Heart left ventricle (tissue), 16 donors: ENCODE results near the gene ICOSLG. TPM values are rescaled to one million over a fixed set of nuclear protein-coding genes. Genes with fewer than 3 reads are reported as not detected.
"Not testable (repeated sequence)": the region's sequence is repeated elsewhere in the genome, so short reads cannot be mapped to it uniquely, and the experiment has no call there.

ENCODE experiments used
- ATAC-seq, 4 donors: fragments of 200-7000 bp; cut with Tn5 transposase; one replicate each; pipeline ENCODE4 v1.9.1; 2020 to 2022; ENCODE audit warnings: moderate library complexity in 4 of 4, mild to moderate bottlenecking in 3 of 4, moderate number of reproducible peaks in 1 of 4
- DNase-seq, 5 donors: peaks; one replicate each; pipeline ENCODE4 v3.0.0-alpha.2; 2020
- H3K27ac ChIP-seq, 12 donors: fragments of 200-600 bp; sonication (generic) in 4 of 12; one replicate each; pipeline versions ENCODE4 v1.5.0 to v1.8.0; 2016 to 2022; ENCODE audit warnings: mild to moderate bottlenecking in 2 of 12
- H3K27me3 ChIP-seq, 9 donors: fragments of 200-600 bp; sonication (generic) in 2 of 9; one replicate each; pipeline versions ENCODE4 v1.5.1 to v1.8.0; 2016 to 2022; ENCODE audit warnings: mild to moderate bottlenecking in 3 of 9
- H3K36me3 ChIP-seq, 9 donors: fragments of 200-600 bp; sonication (generic) in 2 of 9; one replicate each; pipeline versions ENCODE4 v1.5.0 to v1.8.0; 2018 to 2022; ENCODE audit warnings: mild to moderate bottlenecking in 2 of 9
- H3K4me1 ChIP-seq, 12 donors: fragments of 200-600 bp; sonication (generic) in 4 of 12; one replicate each; pipeline versions ENCODE4 v1.5.0 to v1.8.0; 2016 to 2022; ENCODE audit warnings: mild to moderate bottlenecking in 3 of 12
- H3K4me3 ChIP-seq, 12 donors: fragments of 200-600 bp; sonication (generic) in 4 of 12; one replicate each; pipeline versions ENCODE4 v1.5.0 to v1.8.0; 2017 to 2022; ENCODE audit warnings: mild to moderate bottlenecking in 9 of 12, moderate library complexity in 4 of 12
- H3K9me3 ChIP-seq, 12 donors: fragments of 200-600 bp; sonication (generic) in 4 of 12; one replicate each; pipeline versions ENCODE4 v1.5.0 to v1.8.0; 2016 to 2022; ENCODE audit warnings: mild to moderate bottlenecking in 1 of 12
- POLR2A ChIP-seq, 2 donors: fragments of 450-650 bp; IDR thresholded peaks; one replicate each; pipeline ENCODE4 v1.6.1; 2017; ENCODE audit warnings: antibody characterized with exemption in 2 of 2, mild to moderate bottlenecking in 2 of 2, moderate library complexity in 2 of 2
- WGBS, 4 donors: extraction: QIAGEN DNeasy Blood & Tissue Kit in 2 of 4; methylation state at CpG; one replicate each; pipeline versions ENCODE4 v1.1.5 to v1.1.7; 2013 to 2018; 5-methylcytosine and 5-hydroxymethylcytosine counted together
- intact Hi-C, 10 donors: fragments of 100-400 bp; cut with DNase I; formaldehyde crosslinking; loops; one replicate each; pipeline versions ENCODE4 v1.11.1 to v1.14.2; 2022
- polyA plus RNA-seq, 2 donors: library from polyadenylated mRNA; stranded (reverse); fragments of 200-250 nt; gene quantifications; one replicate each; pipeline ENCODE4 v1.2.3, GENCODE V29; 2013
- total RNA-seq, 9 donors: library from RNA; depleted of rRNA in 2 of 9; stranded (reverse); fragments of >200 nt in 2 of 9; fragmentation: NEBNext Ultra II Directional in 3 of 9; extraction: Animal tissue kit (Norgen Biotek cat#: 25700) in 3 of 9; gene quantifications; one replicate each; pipeline versions ENCODE4 v1.1.0 to v1.2.4, GENCODE V29; 2016 to 2023
- TF ChIP-seq, protein P1 (sequence below), 12 donors: fragments of 200-600 bp; sonication (generic) in 4 of 12; IDR thresholded peaks; one replicate each; pipeline versions ENCODE4 v1.5.0 to v1.8.0; 2018 to 2022; ENCODE audit warnings: antibody characterized with exemption in 12 of 12, mild to moderate bottlenecking in 5 of 12
- donor health status: ischemic (EF 13 %, LVEDD 7.1; RV severe dilation, severe dysfunction).
- donor health status: healthy with polysubstance abuse.
- donor health status: DM: no; HTN: yes; CAD: no.
- donor health status: DM: no; HTN: no; CAD: no.
- donor health status: ischemic (EF 25% LVEDD 6.9; RV normal size, moderate dysfunction).
- donor health status: ischemic (EF 25% LVEDD 5.7; RV mildly dilated, moderate dysfunction).
- donor health status: healthy.
- donor health status: DM: yes; HTN: yes; CAD: no.
- donor health status: ischemic (EF 35%, LVEDD 5.7; RV mildly dilated, moderate dysfunction).
- donor health status: nonischemic (EF 11% LVEDD 7.7; RV severe dilation, severe dysfunction).
- donor health status: DM: yes; HTN: yes; CAD: no.
- donor health status: PGD.
- donor health status: ischemic (EF 29% LVEDD 5.4; RV normal size, mild dysfunction).
- donor health status: nonischemic (EF 23%, LVEDD 6.1; RV moderate dilation, normal function).

ICOSLG gene
- total and polyA plus RNA-seq, 11 donors, result 0.78 to 5.5 (median 1.5) TPM

DNA sequence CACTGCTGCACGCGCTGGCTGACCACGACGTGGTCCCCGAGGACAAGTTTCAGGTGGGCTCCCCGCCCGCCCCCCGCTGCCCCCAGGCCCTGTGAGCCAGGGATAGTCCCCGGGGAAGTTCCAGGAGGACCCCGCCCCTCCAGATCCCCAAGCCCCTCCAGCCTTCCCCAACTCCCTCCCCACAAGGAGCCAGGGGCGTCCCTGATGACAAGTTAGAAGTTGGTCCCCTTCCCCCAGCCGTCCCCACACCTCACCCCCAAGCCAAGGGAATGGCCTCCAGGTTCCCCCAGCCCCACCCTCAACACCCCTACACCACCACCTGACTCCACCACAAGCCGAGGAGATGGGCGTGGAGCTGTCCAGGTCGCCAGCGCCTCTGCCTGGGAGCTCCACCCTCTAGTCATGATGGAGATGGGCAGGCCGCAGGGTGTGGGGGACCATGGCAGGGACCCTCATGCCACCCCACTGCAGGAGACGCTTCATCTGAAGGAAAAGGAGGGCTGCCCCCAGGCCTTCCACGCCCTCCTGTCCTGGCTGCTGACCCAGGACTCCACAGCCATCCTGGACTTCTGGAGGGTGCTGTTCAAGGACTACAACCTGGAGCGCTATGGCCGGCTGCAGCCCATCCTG is 45.5 kb upstream of the ICOSLG start:
- ATAC-seq (no peak), DNase-seq (peak in 2 of 5 donors; percentile 22 to 39)
- Histone ChIP-seq H3K9me3 (no peaks in the 10 kb centered on the region), H3K36me3 (no peaks in the 10 kb centered on the region), H3K27me3 (peaks cover 0 to 21% (median 10%) of the 10 kb centered on the region in 9 donors), H3K4me3 (peak overlapping the region in 8 of 12 donors; percentile 20 to 44 (median 32)), H3K27ac (no peak overlapping the region), H3K4me1 (peaks cover 0 to 10% (median 0%) of the 10 kb centered on the region in 12 donors)
- WGBS, 4 donors, result 43 to 61% (median 59%) methylated on average over 13 to 21 of the region's 21 CpGs
- TF ChIP-seq, protein P1, sequence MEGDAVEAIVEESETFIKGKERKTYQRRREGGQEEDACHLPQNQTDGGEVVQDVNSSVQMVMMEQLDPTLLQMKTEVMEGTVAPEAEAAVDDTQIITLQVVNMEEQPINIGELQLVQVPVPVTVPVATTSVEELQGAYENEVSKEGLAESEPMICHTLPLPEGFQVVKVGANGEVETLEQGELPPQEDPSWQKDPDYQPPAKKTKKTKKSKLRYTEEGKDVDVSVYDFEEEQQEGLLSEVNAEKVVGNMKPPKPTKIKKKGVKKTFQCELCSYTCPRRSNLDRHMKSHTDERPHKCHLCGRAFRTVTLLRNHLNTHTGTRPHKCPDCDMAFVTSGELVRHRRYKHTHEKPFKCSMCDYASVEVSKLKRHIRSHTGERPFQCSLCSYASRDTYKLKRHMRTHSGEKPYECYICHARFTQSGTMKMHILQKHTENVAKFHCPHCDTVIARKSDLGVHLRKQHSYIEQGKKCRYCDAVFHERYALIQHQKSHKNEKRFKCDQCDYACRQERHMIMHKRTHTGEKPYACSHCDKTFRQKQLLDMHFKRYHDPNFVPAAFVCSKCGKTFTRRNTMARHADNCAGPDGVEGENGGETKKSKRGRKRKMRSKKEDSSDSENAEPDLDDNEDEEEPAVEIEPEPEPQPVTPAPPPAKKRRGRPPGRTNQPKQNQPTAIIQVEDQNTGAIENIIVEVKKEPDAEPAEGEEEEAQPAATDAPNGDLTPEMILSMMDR (IDR thresholded peaks at IDR 0.05), result no peak
- TF ChIP-seq POLR2A (IDR thresholded peaks at IDR 0.05), result no peak
- intact Hi-C loops, result no loop called here

DNA sequence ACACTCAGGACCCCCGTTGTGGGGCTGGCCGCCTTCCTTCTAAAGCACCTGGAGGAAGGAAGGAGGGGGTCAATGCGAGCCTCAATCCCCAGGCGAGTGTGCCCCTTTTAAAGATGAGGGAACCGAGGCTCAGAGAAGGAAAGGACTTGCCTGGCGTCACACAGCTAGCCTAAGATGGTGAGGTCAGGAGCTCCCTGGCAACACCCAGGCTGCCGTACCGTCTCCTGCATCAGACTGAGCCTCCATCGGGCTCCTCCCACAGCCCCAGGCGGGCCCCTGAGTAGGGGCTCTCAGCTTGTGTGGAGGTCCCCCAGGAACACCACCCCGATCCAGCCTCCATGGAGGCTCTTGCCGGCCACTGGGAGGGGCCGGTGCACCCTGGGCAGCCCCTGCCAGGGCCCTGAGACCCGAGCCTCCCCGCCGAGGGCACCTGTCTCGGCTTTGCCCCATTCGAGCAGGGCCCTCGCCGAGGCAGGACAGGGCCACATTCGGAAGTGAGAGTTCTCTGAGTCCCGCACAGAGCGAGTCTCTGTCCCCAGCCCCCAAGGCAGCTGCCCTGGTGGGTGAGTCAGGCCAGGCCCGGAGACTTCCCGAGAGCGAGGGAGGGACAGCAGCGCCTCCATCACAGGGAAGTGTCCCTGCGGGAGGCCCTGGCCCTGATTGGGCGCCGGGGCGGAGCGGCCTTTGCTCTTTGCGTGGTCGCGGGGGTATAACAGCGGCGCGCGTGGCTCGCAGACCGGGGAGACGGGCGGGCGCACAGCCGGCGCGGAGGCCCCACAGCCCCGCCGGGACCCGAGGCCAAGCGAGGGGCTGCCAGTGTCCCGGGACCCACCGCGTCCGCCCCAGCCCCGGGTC is 44.6 kb upstream of the ICOSLG start, which contains the start of gene AIRE:
Gene AIRE (plus strand): TSS at position 739 of the 855 bp plus-strand sequence. CDS start 131 bp downstream, outside the sequence.
- Histone ChIP-seq H3K27me3 (peaks cover 0 to 21% (median 10%) of the 10 kb centered on the region in 9 donors), H3K36me3 (no peaks in the 10 kb centered on the region), H3K27ac (no peak within 1 kb of the TSS), H3K4me3 (peak within 1 kb of the TSS in 9 of 12 donors; percentile 7 to 44 (median 32)), H3K9me3 (no peaks in the 10 kb centered on the region), H3K4me1 (peaks cover 0 to 10% (median 0%) of the 10 kb centered on the region in 12 donors)
- peak in 2 of 4 donors; percentile 50 to 70 for ATAC-seq
- peak in 3 of 5 donors; percentile 26 to 70 (median 50) for DNase-seq
- 30 to 78% (median 34%) methylated on average over 12 to 56 of the region's 56 CpGs for WGBS, 4 donors
- TF ChIP-seq, protein P1 (IDR thresholded peaks at IDR 0.05), result no peak
- TF ChIP-seq POLR2A (IDR thresholded peaks at IDR 0.05), result no peak
- intact Hi-C loops, result no loop called here

DNA sequence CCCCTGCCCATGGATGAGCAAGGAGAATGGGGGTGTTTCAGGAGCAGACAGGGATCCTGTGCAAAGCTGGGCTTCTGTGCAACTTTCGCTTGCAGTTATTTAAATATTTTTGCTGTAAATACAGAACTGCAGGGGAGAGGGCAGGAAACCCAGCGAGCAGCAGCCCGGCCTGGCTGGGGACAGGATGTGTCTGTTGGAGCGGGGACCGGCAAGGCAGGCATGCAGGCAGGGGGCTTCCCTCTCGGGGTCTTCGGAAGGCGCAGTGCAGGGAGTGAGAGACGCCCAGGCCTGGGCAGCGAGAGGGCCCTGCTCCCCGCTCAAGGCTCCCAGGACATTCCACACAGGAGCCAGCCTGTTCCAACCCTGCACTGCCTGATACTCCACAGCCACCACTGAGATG is 43.2 kb upstream of the ICOSLG start:
- DNase-seq, result peak in 1 of 5 donors; percentile 44
- Histone ChIP-seq H3K4me3 (no peak overlapping the region), H3K27ac (no peak overlapping the region), H3K27me3 (peaks cover 0 to 21% (median 10%) of the 10 kb centered on the region in 9 donors), H3K9me3 (no peaks in the 10 kb centered on the region), H3K4me1 (peaks cover 0 to 10% (median 0%) of the 10 kb centered on the region in 12 donors), H3K36me3 (no peaks in the 10 kb centered on the region)
- WGBS, 4 donors, result 65 to 83% (median 77%) methylated on average over 11 of the region's 11 CpGs
- ATAC-seq, result no peak
- TF ChIP-seq, protein P1 (IDR thresholded peaks at IDR 0.05), result no peak
- no peak for TF ChIP-seq POLR2A (IDR thresholded peaks at IDR 0.05)
- intact Hi-C loops, result no loop called here

DNA sequence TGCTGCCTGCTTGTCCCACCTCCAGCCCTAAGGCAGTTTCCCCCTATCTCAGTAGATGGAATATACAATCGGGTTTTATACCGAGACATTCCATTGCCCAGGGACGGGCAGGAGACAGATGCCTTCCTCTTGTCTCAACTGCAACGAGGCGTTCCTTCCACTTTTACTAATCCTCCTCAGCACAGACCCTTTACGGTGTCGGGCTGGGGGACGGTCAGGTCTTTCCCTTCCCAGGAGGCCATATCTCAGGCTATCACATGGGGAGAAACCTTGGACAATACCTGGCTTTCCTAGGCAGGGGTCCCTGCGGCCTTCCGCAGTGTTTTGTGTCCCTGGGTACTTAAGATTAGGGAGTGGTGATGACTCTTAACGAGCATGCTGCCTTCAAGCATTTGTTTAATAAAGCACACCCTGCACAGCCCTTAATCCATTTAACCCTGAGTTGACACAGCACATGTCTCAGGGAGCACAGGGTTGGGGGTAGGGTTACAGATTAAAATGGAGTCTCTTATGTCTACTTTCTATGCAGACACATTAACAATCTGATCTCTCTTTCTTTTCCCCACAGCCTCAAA is 42.6 kb upstream of the ICOSLG start:
- intact Hi-C loops, H3K27ac ChIP-seq, H3K4me3 ChIP-seq, ATAC-seq, H3K36me3 ChIP-seq, DNase-seq, H3K9me3 ChIP-seq: not testable (repeated sequence)
- Histone ChIP-seq H3K4me1 (peaks cover 0 to 10% (median 0%) of the 10 kb centered on the region in 12 donors), H3K27me3 (peaks cover 0 to 21% (median 10%) of the 10 kb centered on the region in 9 donors)
- WGBS, 4 donors, result 67 to 80% (median 78%) methylated on average over 11 of the region's 11 CpGs
